ENCODE results near the gene CIZ1.
"Not testable (repeated sequence)": the region's sequence is repeated elsewhere in the genome, so short reads cannot be mapped to it uniquely, and the experiment has no call there.

The CIZ1 gene

GRCh38 chr9:128144239-128145181, 46.9 kb downstream of the CIZ1 start:
- no peak for DNase-seq

- DNase-seq: no peak
Measured at GRCh38 chr9:128143525-128144238, 47.7 kb downstream of the CIZ1 start.

- DNase-seq: no peak
Measured at GRCh38 chr9:128142596-128142995, 48.8 kb downstream of the CIZ1 start.

GRCh38 chr9:128142061-128142460, 49.3 kb downstream of the CIZ1 start:
- DNase-seq: no peak

- no peak for DNase-seq
Measured at GRCh38 chr9:128141604-128142003, 49.8 kb downstream of the CIZ1 start.

- no peak for DNase-seq
Measured at GRCh38 chr9:128139621-128140020, 51.8 kb downstream of the CIZ1 start.

- DNase-seq: no peak
Measured at GRCh38 chr9:128138001-128138400, 53.4 kb downstream of the CIZ1 start.

- no peak for DNase-seq
Measured at GRCh38 chr9:128136816-128137793, 54.3 kb downstream of the CIZ1 start.

GRCh38 chr9:128135561-128135960, 55.8 kb downstream of the CIZ1 start:
- not testable (repeated sequence) for DNase-seq

GRCh38 chr9:128132139-128132538, 59.2 kb downstream of the CIZ1 start:
- DNase-seq: not testable (repeated sequence)

- not testable (repeated sequence) for DNase-seq
Measured at GRCh38 chr9:128131346-128131745, 60.0 kb downstream of the CIZ1 start.

- not testable (repeated sequence) for DNase-seq
Measured at GRCh38 chr9:128130651-128131050, 60.7 kb downstream of the CIZ1 start.

GRCh38 chr9:128129976-128130590, 61.3 kb downstream of the CIZ1 start:
- not testable (repeated sequence) for DNase-seq

- DNase-seq: no peak
Measured at GRCh38 chr9:128128836-128129590, 62.4 kb downstream of the CIZ1 start.

- DNase-seq: peak; percentile 85
Measured at GRCh38 chr9:128127990-128128835, 63.2 kb downstream of the CIZ1 start.

- DNase-seq: peak; percentile 73
Measured at GRCh38 chr9:128127568-128127989, 63.8 kb downstream of the CIZ1 start, which contains the start of gene PTGES2. Gene PTGES2 (minus strand): TSS chr9:128127729. CDS start chr9:128127717, 12 bp downstream.

GRCh38 chr9:128125580-128126354, 65.6 kb downstream of the CIZ1 start:
- DNase-seq: no peak

- peak; percentile 42 for DNase-seq
Measured at GRCh38 chr9:128124873-128125579, 66.3 kb downstream of the CIZ1 start.

- no peak for DNase-seq
Measured at GRCh38 chr9:128124451-128124850, 66.9 kb downstream of the CIZ1 start.
